ENCODE results near the gene SPAST.

DNA sequence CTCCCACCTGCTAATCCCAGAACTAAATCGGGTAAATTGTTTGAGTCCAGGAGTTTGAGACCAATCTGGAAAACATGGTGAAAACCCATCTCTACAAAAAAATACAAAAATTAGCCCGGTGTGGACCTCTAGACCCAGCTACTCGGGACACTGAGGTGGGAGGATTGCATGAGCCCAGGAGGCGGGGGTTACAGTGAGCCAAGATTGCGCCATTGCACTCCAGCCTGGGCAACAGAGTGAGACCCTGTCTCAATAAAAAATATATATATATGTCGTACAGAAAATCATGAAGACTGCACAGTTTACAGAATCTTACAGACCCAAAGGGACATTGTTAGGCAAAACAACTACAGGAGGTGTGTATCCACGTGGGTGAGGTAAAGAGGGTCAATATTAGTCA lies 19.8 kb upstream of the SPAST start:
- TF ChIP-seq, protein P1, sequence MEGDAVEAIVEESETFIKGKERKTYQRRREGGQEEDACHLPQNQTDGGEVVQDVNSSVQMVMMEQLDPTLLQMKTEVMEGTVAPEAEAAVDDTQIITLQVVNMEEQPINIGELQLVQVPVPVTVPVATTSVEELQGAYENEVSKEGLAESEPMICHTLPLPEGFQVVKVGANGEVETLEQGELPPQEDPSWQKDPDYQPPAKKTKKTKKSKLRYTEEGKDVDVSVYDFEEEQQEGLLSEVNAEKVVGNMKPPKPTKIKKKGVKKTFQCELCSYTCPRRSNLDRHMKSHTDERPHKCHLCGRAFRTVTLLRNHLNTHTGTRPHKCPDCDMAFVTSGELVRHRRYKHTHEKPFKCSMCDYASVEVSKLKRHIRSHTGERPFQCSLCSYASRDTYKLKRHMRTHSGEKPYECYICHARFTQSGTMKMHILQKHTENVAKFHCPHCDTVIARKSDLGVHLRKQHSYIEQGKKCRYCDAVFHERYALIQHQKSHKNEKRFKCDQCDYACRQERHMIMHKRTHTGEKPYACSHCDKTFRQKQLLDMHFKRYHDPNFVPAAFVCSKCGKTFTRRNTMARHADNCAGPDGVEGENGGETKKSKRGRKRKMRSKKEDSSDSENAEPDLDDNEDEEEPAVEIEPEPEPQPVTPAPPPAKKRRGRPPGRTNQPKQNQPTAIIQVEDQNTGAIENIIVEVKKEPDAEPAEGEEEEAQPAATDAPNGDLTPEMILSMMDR (conservative IDR thresholded peaks at IDR 0.05; ENCODE audit: low read depth in 2 of 2) = no peak
- no peak for TF ChIP-seq EZH2 (IDR thresholded peaks at IDR 0.05; ENCODE audit: low read depth, unreplicated experiment)
- no peak for TF ChIP-seq CREB1 (CRISPR knock-in tag; IDR thresholded peaks at IDR 0.05; ENCODE audit: low read depth)
- no peak for TF ChIP-seq ZNF331 (CRISPR knock-in tag; IDR thresholded peaks at IDR 0.05; ENCODE audit: low read depth)
- TF ChIP-seq JUNB (IDR thresholded peaks at IDR 0.05; ENCODE audit: unreplicated experiment) = no peak
- TF ChIP-seq EZH2phosphoT487 (IDR thresholded peaks at IDR 0.05; ENCODE audit: unreplicated experiment) = no peak
- TF ChIP-seq, protein P2, sequence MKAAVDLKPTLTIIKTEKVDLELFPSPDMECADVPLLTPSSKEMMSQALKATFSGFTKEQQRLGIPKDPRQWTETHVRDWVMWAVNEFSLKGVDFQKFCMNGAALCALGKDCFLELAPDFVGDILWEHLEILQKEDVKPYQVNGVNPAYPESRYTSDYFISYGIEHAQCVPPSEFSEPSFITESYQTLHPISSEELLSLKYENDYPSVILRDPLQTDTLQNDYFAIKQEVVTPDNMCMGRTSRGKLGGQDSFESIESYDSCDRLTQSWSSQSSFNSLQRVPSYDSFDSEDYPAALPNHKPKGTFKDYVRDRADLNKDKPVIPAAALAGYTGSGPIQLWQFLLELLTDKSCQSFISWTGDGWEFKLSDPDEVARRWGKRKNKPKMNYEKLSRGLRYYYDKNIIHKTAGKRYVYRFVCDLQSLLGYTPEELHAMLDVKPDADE (IDR thresholded peaks at IDR 0.05) = no peak
- no peak for TF ChIP-seq POLR2AphosphoS5 (IDR thresholded peaks at IDR 0.05; ENCODE audit: low read depth)
- TF ChIP-seq, protein P3, sequence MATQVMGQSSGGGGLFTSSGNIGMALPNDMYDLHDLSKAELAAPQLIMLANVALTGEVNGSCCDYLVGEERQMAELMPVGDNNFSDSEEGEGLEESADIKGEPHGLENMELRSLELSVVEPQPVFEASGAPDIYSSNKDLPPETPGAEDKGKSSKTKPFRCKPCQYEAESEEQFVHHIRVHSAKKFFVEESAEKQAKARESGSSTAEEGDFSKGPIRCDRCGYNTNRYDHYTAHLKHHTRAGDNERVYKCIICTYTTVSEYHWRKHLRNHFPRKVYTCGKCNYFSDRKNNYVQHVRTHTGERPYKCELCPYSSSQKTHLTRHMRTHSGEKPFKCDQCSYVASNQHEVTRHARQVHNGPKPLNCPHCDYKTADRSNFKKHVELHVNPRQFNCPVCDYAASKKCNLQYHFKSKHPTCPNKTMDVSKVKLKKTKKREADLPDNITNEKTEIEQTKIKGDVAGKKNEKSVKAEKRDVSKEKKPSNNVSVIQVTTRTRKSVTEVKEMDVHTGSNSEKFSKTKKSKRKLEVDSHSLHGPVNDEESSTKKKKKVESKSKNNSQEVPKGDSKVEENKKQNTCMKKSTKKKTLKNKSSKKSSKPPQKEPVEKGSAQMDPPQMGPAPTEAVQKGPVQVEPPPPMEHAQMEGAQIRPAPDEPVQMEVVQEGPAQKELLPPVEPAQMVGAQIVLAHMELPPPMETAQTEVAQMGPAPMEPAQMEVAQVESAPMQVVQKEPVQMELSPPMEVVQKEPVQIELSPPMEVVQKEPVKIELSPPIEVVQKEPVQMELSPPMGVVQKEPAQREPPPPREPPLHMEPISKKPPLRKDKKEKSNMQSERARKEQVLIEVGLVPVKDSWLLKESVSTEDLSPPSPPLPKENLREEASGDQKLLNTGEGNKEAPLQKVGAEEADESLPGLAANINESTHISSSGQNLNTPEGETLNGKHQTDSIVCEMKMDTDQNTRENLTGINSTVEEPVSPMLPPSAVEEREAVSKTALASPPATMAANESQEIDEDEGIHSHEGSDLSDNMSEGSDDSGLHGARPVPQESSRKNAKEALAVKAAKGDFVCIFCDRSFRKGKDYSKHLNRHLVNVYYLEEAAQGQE (IDR thresholded peaks at IDR 0.05; ENCODE audit: unreplicated experiment) = no peak
